ENCODE measurements around the gene NOL8.

The NOL8 gene

DNA sequence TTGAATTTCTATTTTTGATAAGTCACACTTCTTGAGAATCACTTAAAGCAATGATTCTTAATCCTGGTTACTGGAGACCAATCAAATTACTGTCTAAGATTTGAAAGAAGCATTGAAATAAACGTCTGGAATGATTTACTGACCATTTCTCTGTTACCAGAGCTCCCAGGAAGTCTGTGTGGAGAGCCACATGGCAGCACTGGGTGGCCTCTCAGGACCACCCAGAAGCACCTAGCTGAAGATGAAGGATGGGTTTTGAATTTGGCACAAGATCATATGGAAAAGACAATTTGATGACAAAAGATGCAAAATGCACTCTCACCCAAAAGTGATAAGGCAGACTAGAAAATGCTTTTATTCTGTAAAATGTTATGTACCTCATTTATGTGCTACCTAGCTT is 62.0 kb downstream of the NOL8 start:
- no peak for DNase-seq

DNA sequence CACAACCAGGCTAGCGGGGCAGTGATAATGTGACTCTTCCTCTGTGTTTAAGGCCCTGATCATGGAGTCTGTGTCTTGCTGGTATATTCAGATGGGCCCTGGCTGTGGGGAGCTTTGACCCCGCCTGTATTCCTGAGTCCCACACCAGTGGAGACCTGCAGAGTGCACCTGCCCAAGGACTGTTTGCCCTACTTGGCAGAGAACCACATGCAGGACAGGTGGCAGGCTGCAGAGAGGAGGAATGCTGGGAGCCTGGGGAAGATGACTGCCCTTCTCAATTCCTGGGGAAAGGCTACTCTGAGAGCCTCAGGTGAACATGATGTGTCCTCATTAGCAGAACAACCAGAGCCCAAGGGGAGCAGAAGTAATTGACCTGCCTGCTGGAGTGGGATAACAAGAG is 67.8 kb downstream of the NOL8 start:
- DNase-seq: no peak

DNA sequence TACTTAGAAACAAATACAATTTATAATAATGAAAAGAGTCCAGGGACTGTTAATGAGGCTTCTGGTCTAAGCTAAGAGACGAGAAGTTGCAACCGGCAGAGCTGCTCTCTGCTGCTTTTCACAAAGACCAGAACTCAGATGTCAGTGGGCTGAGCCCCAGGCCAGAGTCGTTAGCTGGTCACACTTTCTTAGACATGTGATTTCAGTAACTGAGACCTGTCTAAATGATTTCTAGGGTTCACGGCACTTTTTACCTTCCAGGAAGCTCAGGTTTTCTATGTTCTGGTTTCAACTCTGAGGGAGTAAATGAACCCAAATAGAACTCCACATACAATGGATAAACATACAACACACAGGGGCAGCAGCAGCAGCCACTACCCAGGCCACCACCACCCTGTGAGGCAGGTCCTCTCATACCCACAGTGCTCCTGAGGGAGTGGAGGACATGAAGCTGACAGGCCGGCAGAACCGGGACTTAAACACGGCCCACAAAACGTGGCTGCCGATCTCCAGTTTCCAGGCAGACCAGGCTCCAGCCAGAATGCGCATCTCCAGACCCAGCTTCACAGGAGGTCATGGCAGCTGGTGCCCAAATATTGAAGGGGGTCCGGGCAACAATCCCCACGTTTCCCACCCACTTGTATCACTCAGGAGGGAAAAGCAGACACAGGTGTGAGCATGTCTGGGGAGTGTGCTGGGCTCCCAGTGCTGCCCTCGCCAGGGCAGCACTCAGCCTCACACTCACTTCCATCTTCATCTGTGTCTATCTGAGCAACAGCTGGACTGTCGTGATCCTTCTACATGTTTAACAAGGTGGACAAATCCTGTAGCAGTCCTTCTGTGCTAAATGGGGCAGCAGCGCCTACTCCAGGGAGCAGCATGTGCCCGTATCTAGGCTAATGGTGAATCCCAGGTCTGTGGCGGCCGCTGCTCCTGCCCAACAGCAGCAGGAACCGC is 70.5 kb downstream of the NOL8 start:
- DNase-seq: no peak

DNA sequence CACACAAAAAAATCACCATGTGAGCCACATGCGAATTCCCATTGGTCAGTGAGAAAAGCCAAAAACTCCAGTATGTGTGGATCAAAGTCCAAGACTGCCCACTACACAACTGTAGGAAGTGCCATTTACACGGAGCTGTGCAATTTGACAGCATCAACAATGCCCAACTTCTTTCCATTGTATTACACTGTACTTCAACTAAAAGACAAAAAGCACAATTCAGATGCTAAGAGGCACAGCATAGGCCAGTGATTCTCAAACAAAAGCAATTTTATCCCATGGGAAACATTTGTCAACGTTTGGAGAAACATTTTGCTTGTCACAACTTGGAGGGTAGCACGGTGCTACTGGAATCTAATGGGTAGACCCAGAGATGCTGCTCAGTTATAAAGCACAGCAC is 71.5 kb downstream of the NOL8 start:
- DNase-seq: no peak

DNA sequence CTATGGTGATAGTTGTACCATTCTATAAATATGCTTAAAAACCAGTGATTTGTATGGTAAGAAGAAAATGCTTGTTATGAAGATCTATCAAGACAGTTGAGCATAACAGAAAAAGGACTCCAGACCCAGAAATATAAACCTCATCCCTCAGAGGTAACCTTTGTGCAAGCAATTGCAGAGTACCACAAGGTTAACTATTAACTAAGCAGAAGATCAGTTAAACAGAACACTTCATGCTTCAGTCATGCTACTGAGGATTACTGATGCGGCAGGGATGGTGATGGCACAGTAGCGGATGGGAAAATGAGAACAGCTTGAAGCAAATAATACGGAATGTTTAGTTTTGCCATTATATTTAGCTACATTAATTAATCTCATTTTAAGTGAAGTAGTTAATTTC is 77.2 kb downstream of the NOL8 start:
- no peak for DNase-seq
